RWPE1 (cell line): ENCODE data around the gene LRRC74B.
A peak's percentile ranks its signal among the peaks of the same experiment; 100 is the strongest.
"Not testable (repeated sequence)": the region's sequence is repeated elsewhere in the genome, so short reads cannot be mapped to it uniquely, and the experiment has no call there.

Experiments
- CTCF ChIA-PET: fragments of 350-600 bp; sonication (Branson Sonifier 250); formaldehyde crosslinking; extraction: SDS; loops from one replicate; lab custom pipeline; 2021; lab: Yijun Ruan, JAX
- POLR2A ChIA-PET: fragments of 400-600 bp; formaldehyde crosslinking; extraction: SDS; loops from one replicate; lab custom pipeline; 2020; ENCODE audit warnings: antibody characterized with exemption; ENCODE audit not compliant: low non-redundant PET; lab: Yijun Ruan, JAX
- DNase-seq: peaks from one replicate; pipeline ENCODE4 v3.0.0; 2012; ENCODE audit warnings: low spot score
- H3K27ac ChIP-seq: fragments of 450-650 bp; 2 replicates; pipeline ENCODE4 v1.5.1; 2017
- CTCF ChIP-seq: fragments of 450-650 bp; conservative IDR thresholded peaks from 2 replicates; pipeline ENCODE4 v1.5.1; 2017; ENCODE audit warnings: low read depth, mild to moderate bottlenecking

Gene LRRC74B

GRCh38 chr22:21032868-21033688, 12.7 kb upstream of the LRRC74B start:
- POLR2A ChIA-PET, result no interaction called here
- DNase-seq, result no peak
- TF ChIP-seq CTCF, result no peak
- CTCF ChIA-PET, result no interaction called here
- peak overlapping the region; percentile 4; the same call in 1 of the 2 replicates for H3K27ac ChIP-seq

GRCh38 chr22:21033895-21034294, 11.9 kb upstream of the LRRC74B start:
- POLR2A ChIA-PET, result no interaction called here
- CTCF ChIA-PET, result interaction anchor here (0.6 kb wide), 1 partner anchor 73 kb away, joined by 8 read pairs; no protein-coding TSS in a partner anchor
- H3K27ac ChIP-seq, result no peak overlapping the region
- no peak for TF ChIP-seq CTCF
- no peak for DNase-seq

GRCh38 chr22:21034989-21035388, 10.8 kb upstream of the LRRC74B start:
- POLR2A ChIA-PET, result no interaction called here

GRCh38 chr22:21038405-21038804, 7.3 kb upstream of the LRRC74B start:
- ChIA-PET CTCF (no interaction called here), POLR2A (no interaction called here)
- peak overlapping the region; percentile 95 for H3K27ac ChIP-seq
- DNase-seq, result no peak
- TF ChIP-seq CTCF, result no peak

More at GRCh38 chr22:21034989-21035388, 10.8 kb upstream of the LRRC74B start:
- DNase-seq, result no peak
- TF ChIP-seq CTCF, result no peak
- CTCF ChIA-PET, result no interaction called here
- no peak overlapping the region for H3K27ac ChIP-seq

GRCh38 chr22:21039158-21039557, 6.6 kb upstream of the LRRC74B start:
- CTCF ChIA-PET, POLR2A ChIA-PET: not testable (repeated sequence)
- H3K27ac ChIP-seq, result peak overlapping the region; percentile 95

GRCh38 chr22:21041937-21042336, 3.8 kb upstream of the LRRC74B start:
- TF ChIP-seq CTCF, result no peak
- ChIA-PET POLR2A (no interaction called here), CTCF (no interaction called here)
- peak overlapping the region; percentile 83 for H3K27ac ChIP-seq
- no peak for DNase-seq

More at GRCh38 chr22:21039158-21039557, 6.6 kb upstream of the LRRC74B start:
- not testable (repeated sequence) for DNase-seq
